Esophagus squamous epithelium (tissue), 4 donors: ENCODE measurements around the gene TRANK1.
"Not testable (repeated sequence)": the region's sequence is repeated elsewhere in the genome, so short reads cannot be mapped to it uniquely, and the experiment has no call there.

ENCODE experiments used
- CTCF ChIP-seq, 6 experiments: fragments of 450-650 bp in 4 of 6; fragments of 200-600 bp in 2 of 6; sonication (generic) in 2 of 6; IDR thresholded peaks; one replicate each; pipeline ENCODE4 v1.5.1; 2016 to 2019; ENCODE audit warnings: antibody characterized with exemption in 6 of 6, mild to moderate bottlenecking in 4 of 6, moderate library complexity in 4 of 6
- POLR2A ChIP-seq, 4 donors: fragments of 450-650 bp; IDR thresholded peaks; one replicate each; pipeline ENCODE4 v1.6.1; 2017; ENCODE audit warnings: antibody characterized with exemption in 4 of 4, mild to moderate bottlenecking in 4 of 4, moderate library complexity in 3 of 4

DNA sequence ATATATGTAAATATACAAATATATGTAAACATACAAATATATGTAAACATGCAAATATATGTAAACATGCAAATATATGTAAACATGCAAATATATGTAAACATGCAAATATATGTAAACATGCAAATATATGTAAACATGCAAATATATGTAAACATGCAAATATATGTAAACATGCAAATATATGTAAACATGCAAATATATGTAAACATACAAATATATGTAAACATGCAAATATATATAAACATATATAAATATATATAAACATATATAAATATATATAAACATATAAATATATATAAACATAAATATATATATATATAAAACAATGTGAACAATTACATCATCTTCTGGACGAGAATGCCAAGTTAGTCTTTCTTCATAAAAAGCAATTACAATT, 65.0 kb downstream of the TRANK1 start:
- not testable (repeated sequence) for TF ChIP-seq CTCF, POLR2A (IDR thresholded peaks at IDR 0.05)
